Loucy (cell line): ENCODE data around the gene MGAT4B.

Experiments used
- CTCF ChIP-seq: fragments of 200-600 bp; sonication (generic); conservative IDR thresholded peaks from 2 replicates; pipeline ENCODE4 v1.5.1; 2014; ENCODE audit warnings: mild to moderate bottlenecking, antibody characterized with exemption, low read length
- EZH2phosphoT487 ChIP-seq: fragments of 200-600 bp; IDR thresholded peaks from 2 replicates; pipeline ENCODE4 v1.6.1; 2018; ENCODE audit warnings: antibody characterized with exemption, mild to moderate bottlenecking, moderate library complexity, borderline replicate concordance

GRCh38 chr5:179803651-179804554 is 2.8 kb downstream of the MGAT4B start:
- no peak for TF ChIP-seq CTCF
- no peak for TF ChIP-seq EZH2phosphoT487
